Lung (tissue), 12 donors: Measurements from ENCODE around the gene RERE. TPM values are rescaled to one million over a fixed set of nuclear protein-coding genes. Genes with fewer than 3 reads are reported as not detected.
A peak's percentile ranks its signal among the peaks of the same experiment; 100 is the strongest.

Experiments
- ATAC-seq: fragments of 200-7000 bp; cut with Tn5 transposase; one replicate; pipeline ENCODE4 v1.9.1; 2020; ENCODE audit warnings: moderate number of reproducible peaks; ENCODE audit not compliant: insufficient read depth, low FRiP score
- DNase-seq, 3 donors: peaks; one replicate each; pipeline ENCODE4 v3.0.0-alpha.2; 2013 to 2017
- H3K27ac ChIP-seq, 2 donors: one replicate each; pipeline ENCODE4 v1.5.1; 2013; ENCODE audit warnings: mild to moderate bottlenecking in 2 of 2, moderate library complexity in 2 of 2, control low read depth in 1 of 2, inconsistent platforms in 1 of 2, low read depth in 1 of 2, low read length in 1 of 2
- H3K27me3 ChIP-seq, 3 donors: one replicate each; pipeline ENCODE4 v1.5.1; 2013; ENCODE audit warnings: low read length in 2 of 3; ENCODE audit not compliant: control insufficient read depth in 3 of 3, insufficient read depth in 3 of 3
- H3K36me3 ChIP-seq, 4 donors: one replicate each; pipeline ENCODE4 v1.5.1; 2013; ENCODE audit warnings: low read length in 4 of 4, mild to moderate bottlenecking in 1 of 4, moderate library complexity in 1 of 4; ENCODE audit not compliant: control insufficient read depth in 4 of 4, insufficient read depth in 4 of 4
- H3K4me1 ChIP-seq, 5 donors: one replicate each; pipeline ENCODE4 v1.5.1; 2013; ENCODE audit warnings: low read length in 5 of 5, mild to moderate bottlenecking in 2 of 5, moderate library complexity in 1 of 5; ENCODE audit not compliant: control insufficient read depth in 5 of 5, insufficient read depth in 5 of 5
- H3K4me3 ChIP-seq: one replicate; pipeline ENCODE4 v1.5.1; 2013; ENCODE audit warnings: mild to moderate bottlenecking, control low read depth, moderate library complexity
- H3K9ac ChIP-seq, 2 donors: one replicate each; pipeline ENCODE4 v1.5.1; 2013; ENCODE audit warnings: low read length in 2 of 2, control low read depth in 1 of 2; ENCODE audit not compliant: insufficient read depth in 1 of 2
- H3K9me3 ChIP-seq, 4 donors: one replicate each; pipeline ENCODE4 v1.5.1; 2013; ENCODE audit warnings: low read length in 3 of 4, mild to moderate bottlenecking in 1 of 4, moderate library complexity in 1 of 4; ENCODE audit not compliant: control insufficient read depth in 4 of 4, insufficient read depth in 3 of 4
- WGBS, 2 donors: extraction: QIAGEN DNeasy Blood & Tissue Kit; methylation state at CpG; one replicate each; pipeline ENCODE4 v1.1.7; 2013; 5-methylcytosine and 5-hydroxymethylcytosine counted together
- polyA plus RNA-seq, 2 donors: library from polyadenylated mRNA; stranded (reverse); fragments of 200-250 nt; gene quantifications; one replicate each; pipeline ENCODE4 v1.2.1, GENCODE V29; 2013
- total RNA-seq, 2 donors: library from RNA; depleted of rRNA in 1 of 2; stranded (reverse); fragments of >200 nt in 1 of 2; gene quantifications; one replicate each; pipeline ENCODE4 v1.2.1, GENCODE V29; 2014 to 2021
- TF ChIP-seq, protein P1 (sequence below): IDR thresholded peaks from 2 replicates; pipeline ENCODE4 v1.5.1; 2012; ENCODE audit warnings: mild to moderate bottlenecking; ENCODE audit errors: control extremely low read depth, extremely low read depth
- donor health status: control.
- donor health status: control.
- donor health status: Bipolar disorder and iron deficiency.
- donor health status: healthy.
- donor health status: DM: yes; HTN: yes; CAD: no.

RERE gene
- total and polyA plus RNA-seq, 4 donors: 21.7 to 207 (median 57.5) TPM

DNA sequence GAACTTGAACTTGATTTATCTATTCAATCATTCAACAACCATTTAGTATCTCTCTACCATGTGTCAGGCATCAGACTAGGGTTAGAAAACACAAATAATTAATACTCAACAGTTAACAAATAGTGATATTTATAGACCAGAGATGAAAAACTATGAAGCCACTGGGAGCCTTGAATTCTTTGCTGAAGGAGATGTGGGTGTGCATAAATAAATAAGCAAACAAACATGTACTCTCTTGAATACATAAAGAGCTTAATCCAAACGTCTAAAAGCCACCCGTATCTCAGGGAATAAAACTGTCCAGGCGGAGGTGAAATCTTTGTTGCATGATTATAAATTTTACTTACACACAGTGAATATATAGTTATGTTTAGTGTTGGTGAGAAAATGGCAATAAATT is 333.9 kb downstream of the RERE start:
- H3K9ac ChIP-seq: no peak overlapping the region
- H3K27me3 ChIP-seq: no peaks in the 10 kb centered on the region
- H3K9me3 ChIP-seq: no peaks in the 10 kb centered on the region
- ATAC-seq (no peak), DNase-seq (no peak)
- TF ChIP-seq, protein P1, sequence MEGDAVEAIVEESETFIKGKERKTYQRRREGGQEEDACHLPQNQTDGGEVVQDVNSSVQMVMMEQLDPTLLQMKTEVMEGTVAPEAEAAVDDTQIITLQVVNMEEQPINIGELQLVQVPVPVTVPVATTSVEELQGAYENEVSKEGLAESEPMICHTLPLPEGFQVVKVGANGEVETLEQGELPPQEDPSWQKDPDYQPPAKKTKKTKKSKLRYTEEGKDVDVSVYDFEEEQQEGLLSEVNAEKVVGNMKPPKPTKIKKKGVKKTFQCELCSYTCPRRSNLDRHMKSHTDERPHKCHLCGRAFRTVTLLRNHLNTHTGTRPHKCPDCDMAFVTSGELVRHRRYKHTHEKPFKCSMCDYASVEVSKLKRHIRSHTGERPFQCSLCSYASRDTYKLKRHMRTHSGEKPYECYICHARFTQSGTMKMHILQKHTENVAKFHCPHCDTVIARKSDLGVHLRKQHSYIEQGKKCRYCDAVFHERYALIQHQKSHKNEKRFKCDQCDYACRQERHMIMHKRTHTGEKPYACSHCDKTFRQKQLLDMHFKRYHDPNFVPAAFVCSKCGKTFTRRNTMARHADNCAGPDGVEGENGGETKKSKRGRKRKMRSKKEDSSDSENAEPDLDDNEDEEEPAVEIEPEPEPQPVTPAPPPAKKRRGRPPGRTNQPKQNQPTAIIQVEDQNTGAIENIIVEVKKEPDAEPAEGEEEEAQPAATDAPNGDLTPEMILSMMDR: no peak
- peaks cover 0 to 5% (median 0%) of the 10 kb centered on the region in 5 donors for H3K4me1 ChIP-seq
- no peaks in the 10 kb centered on the region for H3K36me3 ChIP-seq
- no peak overlapping the region for H3K27ac ChIP-seq
- H3K4me3 ChIP-seq: no peak overlapping the region
- WGBS, 2 donors: 77 to 84% methylated on average over 3 of the region's 3 CpGs

DNA sequence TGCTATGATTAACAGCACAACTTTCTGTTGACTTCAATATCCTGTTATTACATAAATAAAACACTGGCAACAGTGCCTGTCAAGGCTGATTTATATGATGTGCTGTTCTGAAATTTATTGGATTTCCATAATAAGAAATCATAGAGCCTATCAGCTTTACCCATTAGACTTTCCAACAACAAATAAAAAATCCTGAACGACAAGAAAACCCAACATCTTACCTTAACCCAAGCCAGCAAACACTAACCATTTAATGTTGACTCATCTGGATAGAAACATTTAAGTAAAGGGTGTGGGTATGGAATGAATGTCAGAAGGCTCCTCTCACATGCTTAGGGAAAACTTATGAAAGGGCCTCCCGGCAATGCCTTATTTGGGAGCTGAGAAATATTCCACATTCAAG is 334.5 kb downstream of the RERE start:
- TF ChIP-seq, protein P1: no peak
- H3K9ac ChIP-seq: no peak overlapping the region
- H3K4me1 ChIP-seq: peaks cover 0 to 8% (median 0%) of the 10 kb centered on the region in 5 donors
- H3K9me3 ChIP-seq: no peaks in the 10 kb centered on the region
- no peaks in the 10 kb centered on the region for H3K27me3 ChIP-seq
- DNase-seq (no peak), ATAC-seq (peak; percentile 19)
- H3K4me3 ChIP-seq: no peak overlapping the region
- no peak overlapping the region for H3K27ac ChIP-seq
- no peaks in the 10 kb centered on the region for H3K36me3 ChIP-seq
- 56 to 65% methylated on average over 2 of the region's 2 CpGs for WGBS, 2 donors

DNA sequence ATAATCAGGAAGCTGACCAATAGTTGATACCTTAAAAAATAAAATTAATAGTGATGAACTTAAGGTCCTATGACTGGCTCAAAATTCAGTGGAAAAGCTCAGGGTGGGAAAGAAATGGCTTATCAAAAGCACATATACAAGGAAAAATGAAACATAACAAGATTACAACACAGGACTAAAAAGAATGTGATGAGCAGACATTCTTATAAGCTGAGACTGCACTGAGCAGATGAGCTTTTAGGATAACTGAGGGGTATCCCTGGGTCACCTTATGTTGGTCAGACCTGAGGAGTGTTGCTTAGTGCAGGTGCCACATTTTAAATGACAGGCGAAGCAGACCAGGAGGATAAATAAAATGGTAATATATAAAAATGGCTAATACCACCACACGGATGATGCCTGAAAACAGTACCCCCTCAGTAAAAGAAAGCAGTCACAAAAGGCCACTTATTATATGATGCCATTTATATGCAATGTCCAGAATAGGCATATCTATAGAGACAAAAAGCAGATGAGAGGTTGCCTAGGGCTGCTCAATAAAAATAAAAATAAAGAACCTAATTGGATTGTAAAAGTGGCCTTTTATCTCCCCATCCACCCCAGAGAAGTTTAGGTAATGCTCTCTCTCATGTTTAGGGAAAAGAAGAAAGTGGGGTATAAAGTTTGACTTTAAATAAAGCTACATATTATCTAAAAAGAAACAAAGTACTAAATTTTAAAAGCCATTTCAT is 335.6 kb downstream of the RERE start:
- H3K36me3 ChIP-seq: no peaks in the 10 kb centered on the region
- H3K4me3 ChIP-seq: no peak overlapping the region
- no peak for ATAC-seq
- WGBS, 2 donors: 96 to 98% methylated on average over 2 of the region's 2 CpGs
- no peaks in the 10 kb centered on the region for H3K9me3 ChIP-seq
- peaks cover 0 to 14% (median 6%) of the 10 kb centered on the region in 5 donors for H3K4me1 ChIP-seq
- DNase-seq: no peak
- no peaks in the 10 kb centered on the region for H3K27me3 ChIP-seq
- H3K9ac ChIP-seq: no peak overlapping the region
- no peak overlapping the region for H3K27ac ChIP-seq
- TF ChIP-seq, protein P1: no peak

DNA sequence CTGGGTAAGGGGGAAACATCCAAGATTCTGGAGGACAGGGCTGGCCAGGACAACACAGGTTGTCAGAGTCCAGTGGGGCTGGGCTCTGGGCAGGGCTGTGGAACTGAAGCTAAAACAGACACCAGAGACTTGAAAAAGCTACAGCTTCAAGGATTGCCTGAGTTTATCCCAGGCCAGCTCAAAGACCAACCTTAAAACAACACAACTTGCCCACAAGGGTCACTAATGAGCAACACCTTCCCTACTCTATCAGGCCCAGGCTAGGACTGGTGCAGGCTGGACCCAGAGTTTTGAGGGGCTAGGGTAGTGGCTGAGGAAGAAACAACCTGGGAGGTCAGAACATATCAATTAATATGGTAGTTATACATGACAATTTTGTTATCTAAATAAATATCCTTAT is 338.9 kb downstream of the RERE start:
- Histone ChIP-seq H3K9me3 (no peaks in the 10 kb centered on the region), H3K27me3 (no peaks in the 10 kb centered on the region), H3K27ac (no peak overlapping the region), H3K4me3 (no peak overlapping the region), H3K36me3 (no peaks in the 10 kb centered on the region), H3K4me1 (peaks cover 3 to 35% (median 7%) of the 10 kb centered on the region in 5 donors), H3K9ac (no peak overlapping the region)
- TF ChIP-seq, protein P1: no peak
- ATAC-seq (no peak), DNase-seq (no peak)
